ENCODE data around the gene DOCK3. TPM values are rescaled to one million over a fixed set of nuclear protein-coding genes. Genes with fewer than 3 reads are reported as not detected.

The DOCK3 gene
- total and polyA plus RNA-seq, 2 of the 4 experiments (the other 2 are of a cell fraction): under 0.01 to 0.12 TPM

GRCh38 chr3:51353691-51354090 lies 679.0 kb downstream of the DOCK3 start:
- no CpG with 5 or more reads among the region's 1 CpG for WGBS, 2 experiments (ENCODE audit: extremely low coverage in 2 of 2, insufficient read length in 1 of 2)
- H3K9me3 ChIP-seq (ENCODE audit: control insufficient read depth, insufficient read depth, low read length): no peaks in the 10 kb centered on the region
- H3K4ac ChIP-seq (ENCODE audit: low read depth, low read length): no peak overlapping the region
- H2AFZ ChIP-seq (replicated peaks; ENCODE audit: low read length, poor library complexity): no peak overlapping the region
- no peak overlapping the region for H3K18ac ChIP-seq (ENCODE audit: low read depth, low read length)
- ChIA-PET CTCF (no interaction called here), POLR2A (ENCODE audit: unreplicated experiment) (no interaction called here)
- no peak for TF ChIP-seq CTCF (conservative IDR thresholded peaks at IDR 0.05; ENCODE audit: low read depth, low read length)
- no peak for TF ChIP-seq ELK1 (IDR thresholded peaks at IDR 0.05; ENCODE audit: borderline replicate concordance, low read depth, low read length)
- no peak for TF ChIP-seq MAFK (IDR thresholded peaks at IDR 0.05; ENCODE audit: low read depth, low read length)
- no peak for TF ChIP-seq BHLHE40 (IDR thresholded peaks at IDR 0.05; ENCODE audit: low read depth, low read length)
- no peak for TF ChIP-seq CHD1 (IDR thresholded peaks at IDR 0.05; ENCODE audit: low read depth, low read length)
- TF ChIP-seq SMC3 (IDR thresholded peaks at IDR 0.05; ENCODE audit: low read depth, low read length): no peak
- TF ChIP-seq CEBPB (IDR thresholded peaks at IDR 0.05; ENCODE audit: low read depth, low read length): no peak
- no peak for TF ChIP-seq POLR2A (IDR thresholded peaks at IDR 0.05; ENCODE audit: low read depth, low read length)
- TF ChIP-seq NFE2L2 (IDR thresholded peaks at IDR 0.05; ENCODE audit: low read depth, low read length): no peak
- TF ChIP-seq USF2 (IDR thresholded peaks at IDR 0.05; ENCODE audit: low read depth, low read length): no peak
- TF ChIP-seq RCOR1 (IDR thresholded peaks at IDR 0.05; ENCODE audit: insufficient replicate concordance, low read length): no peak
- no peak for TF ChIP-seq RAD21 (IDR thresholded peaks at IDR 0.05; ENCODE audit: low read length)
- TF ChIP-seq FOS (IDR thresholded peaks at IDR 0.05; ENCODE audit: low read depth, low read length): no peak
- no peak for TF ChIP-seq RFX5 (IDR thresholded peaks at IDR 0.05; ENCODE audit: low read depth, low read length)
- TF ChIP-seq MAZ (IDR thresholded peaks at IDR 0.05; ENCODE audit: borderline replicate concordance, low read depth, low read length): no peak
- TF ChIP-seq MXI1 (IDR thresholded peaks at IDR 0.05; ENCODE audit: borderline replicate concordance, low read depth, low read length): no peak
- no peak overlapping the region for H2BK20ac ChIP-seq (ENCODE audit: low read depth, low read length)
- H3K36me3 ChIP-seq (ENCODE audit: control insufficient read depth, insufficient read depth, low read length): no peaks in the 10 kb centered on the region
- no peaks in the 10 kb centered on the region for H3K79me1 ChIP-seq (ENCODE audit: low read depth in 1 of 2, low read length in 2 of 2)
- no peaks in the 10 kb centered on the region for H4K20me1 ChIP-seq (ENCODE audit: insufficient read depth, low read length)
- no peak overlapping the region for H2BK120ac ChIP-seq (ENCODE audit: low read depth, low read length)
- no peak overlapping the region for H3K4me2 ChIP-seq (ENCODE audit: low read depth, low read length)
- H3K14ac ChIP-seq (replicated peaks; ENCODE audit: low read depth, low read length): no peak overlapping the region
- peak; percentile 50; the same call in 1 of the 2 replicates for ATAC-seq (ENCODE audit: low read depth)
- no peak overlapping the region for H3K4me3 ChIP-seq (ENCODE audit: insufficient read depth, low read depth, low read length)
- no peak overlapping the region for H3K27ac ChIP-seq (ENCODE audit: insufficient read depth, low read length)
- H4K8ac ChIP-seq (ENCODE audit: low read depth in 2 of 2, low read length in 2 of 2): no peak overlapping the region
- peaks cover 6% of the 10 kb centered on the region; the same call in 1 of the 2 replicates for H3K27me3 ChIP-seq (ENCODE audit: control insufficient read depth, insufficient read depth, low read length)
- no peak overlapping the region for H3K9ac ChIP-seq (ENCODE audit: low read depth, low read length)
- dilution Hi-C loops (cut with HindIII; ENCODE audit: low sequenced_read_pairs, unreplicated experiment): loop anchor here (25.0 kb wide), 1 partner anchor 241 kb away; no protein-coding TSS in a partner anchor
- H2AK9ac ChIP-seq (replicated peaks; ENCODE audit: low read depth, low read length, poor library complexity): no peak overlapping the region
- BruUV-seq (replicated peaks): no TSS peak
- intact Hi-C loops (cut with micrococcal nuclease): loop anchor here (1.0 kb wide), 1 partner anchor 13 kb away; no protein-coding TSS in a partner anchor
- no peak overlapping the region for H4K91ac ChIP-seq (ENCODE audit: insufficient read depth, low read depth, low read length)
- no peak overlapping the region for H3K23ac ChIP-seq (ENCODE audit: low read depth, low read length)
- peak; percentile 37 for DNase-seq
- no peak overlapping the region for H2AK5ac ChIP-seq (ENCODE audit: low read depth, low read length)
- H3K9me1 ChIP-seq (ENCODE audit: insufficient read depth, low read length): no peaks in the 10 kb centered on the region
- H2BK15ac ChIP-seq (ENCODE audit: low read depth, low read length): no peak overlapping the region
- H4K5ac ChIP-seq (ENCODE audit: low read depth, low read length): no peak overlapping the region
- in situ Hi-C loops (cut with MboI; ENCODE audit: low sequenced_read_pairs): no loop called here
- no peak overlapping the region for H2BK5ac ChIP-seq (ENCODE audit: low read depth, low read length, poor library complexity, severe bottlenecking)
- H3K4me1 ChIP-seq (ENCODE audit: control insufficient read depth, insufficient read depth, low read length): no peaks in the 10 kb centered on the region
- H3K56ac ChIP-seq (ENCODE audit: extremely low read depth, insufficient read depth, low read length): no peak overlapping the region

All from IMR-90 (cell line).